HG03064 (cell line): ENCODE results near the gene PIK3IP1.
"Not testable (repeated sequence)": the region's sequence is repeated elsewhere in the genome, so short reads cannot be mapped to it uniquely, and the experiment has no call there.

Source experiments
- ATAC-seq: cut with Tn5 transposase; IDR thresholded peaks from one replicate; pipeline ENCODE4 v1.9.1; 2021; ENCODE audit warnings: low read depth; ENCODE audit not compliant: unreplicated experiment

The PIK3IP1 gene, protein sequence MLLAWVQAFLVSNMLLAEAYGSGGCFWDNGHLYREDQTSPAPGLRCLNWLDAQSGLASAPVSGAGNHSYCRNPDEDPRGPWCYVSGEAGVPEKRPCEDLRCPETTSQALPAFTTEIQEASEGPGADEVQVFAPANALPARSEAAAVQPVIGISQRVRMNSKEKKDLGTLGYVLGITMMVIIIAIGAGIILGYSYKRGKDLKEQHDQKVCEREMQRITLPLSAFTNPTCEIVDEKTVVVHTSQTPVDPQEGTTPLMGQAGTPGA

DNA sequence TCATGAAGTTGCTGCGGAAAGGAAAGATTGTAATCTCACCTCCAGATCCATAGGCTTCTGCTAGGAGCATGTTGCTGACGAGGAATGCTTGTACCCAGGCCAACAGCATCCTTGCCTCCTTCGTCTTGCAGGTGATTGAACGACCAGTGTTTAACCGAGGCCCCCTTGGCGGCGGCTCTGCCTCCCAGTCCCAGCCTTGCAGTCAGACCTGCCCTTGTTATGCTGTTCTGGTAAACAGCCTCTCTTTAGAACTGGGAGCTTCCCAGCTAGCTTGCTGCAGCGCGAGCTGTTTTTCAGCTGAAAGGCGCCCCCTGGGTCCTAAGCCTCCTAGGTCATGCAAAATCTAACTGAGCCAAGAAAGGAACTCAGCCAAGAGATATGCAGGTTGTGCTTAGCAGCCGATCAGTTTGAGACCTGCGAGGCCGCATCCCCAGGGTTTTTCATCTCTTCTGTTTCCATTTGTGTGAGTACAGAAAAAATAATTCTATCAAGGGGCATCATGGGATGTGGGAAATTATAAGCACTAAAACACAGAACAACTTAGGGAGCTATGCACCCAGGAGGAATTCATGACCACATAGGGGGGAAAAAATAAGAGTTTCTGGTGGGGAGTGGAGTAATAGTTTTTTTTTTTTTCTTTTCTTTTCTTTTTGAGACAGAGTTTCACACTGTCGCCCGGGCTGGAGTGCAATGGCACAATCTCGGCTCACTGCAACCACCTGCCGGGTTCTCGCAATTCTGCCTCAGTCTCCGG, at the start of gene PIK3IP1:
Gene PIK3IP1 (minus strand): TSS at position 253 of the 754 bp plus-strand sequence. CDS start 144 bp downstream, at position 109.
- ATAC-seq: no peak

DNA sequence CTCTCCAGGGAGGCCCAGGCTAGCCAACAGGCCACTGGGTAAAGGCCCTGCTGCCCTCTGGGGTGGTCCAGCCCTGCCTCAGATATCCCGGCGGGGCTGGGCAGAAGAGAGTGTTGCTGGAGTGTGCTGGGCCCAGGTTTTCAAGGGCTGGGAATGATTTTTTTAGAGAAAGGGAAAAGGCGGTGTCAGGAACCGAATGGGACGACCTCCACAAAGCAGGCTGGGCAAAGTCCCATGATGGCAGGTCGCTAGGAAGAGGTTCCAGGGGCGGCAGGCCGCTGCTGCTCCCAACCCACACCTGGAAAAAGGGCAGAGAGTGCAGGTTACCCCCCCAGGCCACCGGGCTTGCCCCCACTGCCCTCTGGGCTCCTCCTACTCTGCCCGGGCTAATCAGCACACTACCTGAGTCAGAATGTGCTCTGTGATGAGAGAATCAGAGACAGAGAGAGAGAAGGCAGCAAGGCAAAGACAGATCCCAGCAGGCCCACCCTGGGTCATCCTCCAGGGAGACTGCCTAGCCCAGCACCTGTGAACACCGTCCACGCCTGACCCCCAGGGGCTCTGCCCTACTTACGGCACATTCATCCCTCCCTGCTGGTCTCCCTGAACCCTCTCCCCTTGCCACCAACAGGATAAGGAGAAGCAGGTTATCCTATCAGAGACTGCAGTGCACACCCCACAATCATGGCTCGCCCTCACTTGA, 49.2 kb upstream of the PIK3IP1 start:
- ATAC-seq: no peak

DNA sequence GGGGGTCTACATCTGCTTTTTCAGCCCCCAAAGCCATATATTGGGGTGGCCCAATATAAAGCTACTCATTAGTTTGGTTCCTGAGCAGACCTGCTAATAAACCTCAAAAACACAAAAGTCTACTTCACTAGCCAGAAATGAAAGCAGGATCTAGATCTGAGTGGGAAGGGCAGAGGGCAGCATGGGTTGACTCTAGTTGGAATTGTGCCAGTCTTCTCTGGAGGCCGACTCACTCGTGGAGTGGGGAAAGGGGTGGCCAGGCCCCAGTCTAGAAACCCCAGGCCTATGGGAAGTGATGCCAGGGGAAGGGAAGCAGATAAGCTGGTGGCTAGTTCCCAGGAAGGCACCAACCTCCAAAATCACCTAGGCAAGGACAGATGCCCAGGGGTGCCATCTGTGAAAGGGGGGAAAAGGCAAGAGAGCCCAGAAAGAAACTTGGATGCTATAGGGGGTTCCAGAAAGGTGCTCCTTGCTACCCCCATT, 48.5 kb upstream of the PIK3IP1 start:
- no peak for ATAC-seq

DNA sequence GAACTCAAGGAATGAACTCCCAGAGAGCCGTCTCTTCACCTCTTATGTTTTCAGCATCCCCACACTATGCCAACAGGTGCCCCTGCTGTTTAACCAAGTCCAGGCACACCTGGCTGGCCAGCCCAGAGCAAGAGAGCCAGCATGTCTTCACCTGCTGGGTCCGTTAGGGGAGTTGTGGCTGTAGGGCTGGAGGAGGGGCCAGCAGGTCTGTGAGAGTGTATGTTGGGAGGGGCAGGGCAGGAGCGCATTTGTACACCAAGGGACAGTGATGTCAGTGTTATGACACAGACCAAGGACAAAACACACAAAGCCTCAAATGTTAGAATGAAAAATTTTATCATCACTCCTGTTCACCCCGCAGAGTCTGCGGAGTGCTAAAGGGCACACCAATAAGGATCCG, 48.1 kb upstream of the PIK3IP1 start:
- no peak for ATAC-seq

DNA sequence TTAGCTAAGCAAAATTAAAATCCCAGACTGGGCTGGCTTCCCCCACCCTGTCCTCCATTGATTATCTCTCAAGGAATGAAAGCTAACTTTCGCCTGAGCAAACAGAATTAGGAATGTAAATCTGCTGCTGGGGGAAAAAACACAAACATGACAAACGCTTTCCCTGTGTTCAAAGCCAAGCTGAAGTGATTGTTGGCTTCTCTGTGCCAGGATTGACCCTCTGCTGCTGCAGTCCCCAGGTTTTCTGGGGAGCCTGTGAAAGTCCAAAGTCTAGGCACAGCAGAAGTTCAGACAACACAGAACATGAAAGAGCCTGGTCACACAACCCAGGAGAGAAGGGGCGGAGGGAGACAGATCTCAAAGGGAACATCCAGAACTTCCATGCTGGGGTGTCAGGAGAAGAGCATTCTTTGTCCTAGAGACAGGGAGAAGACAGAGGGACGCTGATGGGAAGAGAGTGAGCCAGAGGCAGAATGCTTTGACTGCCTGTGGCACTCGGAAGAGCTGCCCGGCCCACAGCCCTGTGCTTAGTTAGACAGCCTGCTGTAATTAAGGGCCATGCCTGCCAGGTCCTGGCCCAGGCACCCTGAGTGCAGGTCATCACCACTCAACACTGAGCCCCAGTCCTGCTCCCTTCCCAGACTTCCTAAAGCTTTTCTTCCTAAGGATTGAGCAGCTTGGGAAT, 47.0 kb upstream of the PIK3IP1 start:
- ATAC-seq: no peak

DNA sequence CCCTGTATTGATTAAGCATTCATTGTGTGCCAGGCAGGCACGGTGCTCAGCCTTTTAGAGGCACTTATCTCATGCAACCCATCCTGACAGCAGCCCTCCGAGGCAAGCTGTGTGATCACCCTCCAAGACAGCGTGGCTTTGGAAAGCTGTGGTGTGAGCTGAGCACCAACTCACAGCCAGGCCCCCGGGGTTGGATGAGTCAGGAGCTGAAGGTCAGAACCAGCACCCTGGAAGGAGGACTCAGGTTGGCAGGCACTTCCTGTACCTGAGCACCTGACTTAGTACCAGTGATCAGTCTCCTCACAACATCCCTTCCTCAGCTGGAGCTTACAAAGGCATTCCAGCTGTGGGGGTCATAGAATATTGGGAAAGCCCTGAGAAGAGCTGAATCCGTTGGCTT, 44.9 kb upstream of the PIK3IP1 start:
- no peak for ATAC-seq

DNA sequence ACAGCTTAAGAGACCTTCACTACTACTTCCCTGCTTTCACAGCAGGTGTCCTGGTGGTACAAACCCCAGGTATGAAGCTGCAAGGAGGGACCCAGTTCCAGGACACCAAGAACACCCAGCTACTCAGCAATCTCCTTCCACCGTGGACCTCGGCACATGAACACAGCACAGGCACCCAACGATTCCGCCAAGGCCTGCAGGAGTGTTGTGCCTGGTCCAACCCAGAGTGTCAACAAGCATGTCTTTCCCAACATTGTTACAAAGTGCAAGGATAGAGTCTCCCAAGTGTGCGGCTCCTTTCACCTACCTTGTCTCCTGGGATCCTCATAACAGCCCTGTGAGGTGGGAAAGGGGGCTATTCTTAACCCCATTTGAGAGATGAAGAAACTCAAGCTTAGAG, 42.0 kb upstream of the PIK3IP1 start:
- ATAC-seq: no peak

DNA sequence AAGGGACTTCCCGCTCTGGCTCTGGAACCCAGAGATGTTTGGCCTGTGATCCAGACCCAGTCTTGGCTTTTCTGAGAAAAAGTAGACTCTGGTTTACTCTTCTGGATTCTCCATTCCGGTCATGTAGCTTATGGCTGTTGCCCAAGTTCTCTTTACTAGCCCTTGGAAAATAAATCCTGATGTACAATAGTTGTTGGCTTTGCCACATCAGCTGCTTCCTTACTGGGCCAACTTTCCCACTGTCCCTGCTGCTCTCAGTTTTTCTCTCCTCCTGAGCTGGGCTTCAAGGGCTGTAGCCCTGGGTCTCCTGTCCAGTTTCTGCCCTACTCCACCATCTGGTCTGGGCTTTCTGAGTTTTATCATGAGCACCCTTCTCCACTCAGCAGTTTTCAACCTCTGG, 41.4 kb upstream of the PIK3IP1 start:
- ATAC-seq: no peak

DNA sequence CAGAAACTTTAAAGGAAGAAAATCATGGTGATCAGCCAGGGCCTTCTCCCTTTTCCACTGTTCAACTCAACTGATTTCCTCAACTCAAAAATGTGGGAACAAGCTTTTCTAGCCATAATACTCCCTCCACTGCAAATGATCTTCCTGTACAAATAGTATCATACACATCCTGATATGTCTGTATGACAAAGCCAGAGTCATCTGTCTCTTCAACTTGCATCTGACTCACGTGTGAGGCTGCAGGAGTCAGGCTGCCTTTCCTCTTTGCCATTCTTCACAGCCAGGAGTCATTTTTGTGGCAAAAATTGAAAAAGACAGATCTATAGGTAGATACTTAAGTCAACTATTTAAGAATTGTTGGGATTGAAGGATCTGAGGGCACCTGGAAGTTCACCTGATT, 40.6 kb upstream of the PIK3IP1 start:
- no peak for ATAC-seq

DNA sequence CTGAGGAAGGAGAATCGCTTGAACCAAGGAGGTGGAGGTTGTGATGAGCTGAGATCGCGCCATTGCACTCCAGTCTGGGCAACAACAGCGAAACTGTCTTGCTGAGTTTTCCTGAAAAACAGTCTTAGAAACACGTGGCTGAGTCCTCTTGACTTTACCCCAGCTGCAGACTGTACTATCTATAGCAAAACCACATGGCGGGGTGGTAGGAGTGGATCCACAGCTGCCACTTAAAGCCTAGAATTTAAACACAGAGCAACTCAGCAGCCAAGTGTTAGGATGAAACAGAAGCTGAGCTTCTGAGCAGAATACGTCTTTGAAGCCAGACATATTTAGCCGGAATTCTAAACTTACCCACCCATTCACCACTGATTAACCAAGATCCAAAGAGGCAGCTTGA, 39.7 kb upstream of the PIK3IP1 start:
- no peak for ATAC-seq

DNA sequence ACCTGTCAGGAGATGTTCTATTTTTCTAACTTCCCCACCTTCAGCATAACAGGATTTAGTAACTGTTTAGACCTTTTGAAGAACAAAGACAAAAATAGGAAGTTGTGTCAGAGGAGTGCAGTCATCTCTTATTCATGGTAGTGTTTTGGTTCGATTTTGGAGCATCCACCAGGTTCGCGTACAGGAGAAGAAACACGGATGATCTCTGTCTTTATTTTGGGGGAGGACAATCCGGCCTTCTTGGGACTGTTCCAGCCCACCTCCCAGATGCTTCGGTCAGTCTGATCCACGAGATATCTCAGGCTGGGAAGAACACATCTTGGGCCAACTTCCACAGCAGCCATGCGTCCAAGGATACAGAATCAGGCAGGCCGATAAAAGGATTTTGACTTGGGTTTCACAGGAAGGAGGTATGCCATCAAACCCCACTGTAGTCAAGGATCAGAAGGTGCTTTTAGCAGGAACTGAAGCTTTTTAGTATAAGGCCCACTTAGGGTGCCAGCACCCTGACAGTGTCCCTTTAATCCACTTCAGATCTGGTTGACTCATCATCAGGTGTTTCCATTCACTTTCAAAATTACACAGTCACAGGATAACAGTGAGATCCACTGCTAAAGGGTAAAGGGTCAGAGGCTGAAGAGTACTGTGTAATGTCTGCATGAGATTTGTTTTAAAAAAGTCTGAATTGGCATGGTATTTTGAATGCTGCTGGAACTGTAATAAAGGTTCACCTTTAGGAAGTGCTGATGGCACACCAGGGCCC, 37.3 kb upstream of the PIK3IP1 start:
- ATAC-seq: no peak

DNA sequence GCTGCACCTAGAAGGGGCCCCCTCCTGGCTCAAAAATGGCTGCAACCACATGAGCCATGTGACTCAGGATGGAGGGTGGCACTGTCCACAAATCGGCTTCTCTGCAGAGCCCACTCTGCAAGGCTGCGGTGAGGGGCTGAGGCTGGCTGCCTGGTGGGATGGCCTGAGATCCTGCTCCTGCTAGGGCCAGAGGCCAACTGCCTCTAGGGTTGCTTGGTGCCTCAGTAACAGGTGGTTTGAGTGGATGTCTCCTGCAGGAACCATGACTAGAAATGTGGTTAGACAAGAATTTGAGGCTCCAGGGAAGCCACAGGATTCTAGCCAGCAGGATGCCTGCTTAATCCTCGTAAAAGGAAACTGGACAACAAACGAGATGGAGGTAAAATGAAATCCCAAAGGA, 36.7 kb upstream of the PIK3IP1 start:
- no peak for ATAC-seq

DNA sequence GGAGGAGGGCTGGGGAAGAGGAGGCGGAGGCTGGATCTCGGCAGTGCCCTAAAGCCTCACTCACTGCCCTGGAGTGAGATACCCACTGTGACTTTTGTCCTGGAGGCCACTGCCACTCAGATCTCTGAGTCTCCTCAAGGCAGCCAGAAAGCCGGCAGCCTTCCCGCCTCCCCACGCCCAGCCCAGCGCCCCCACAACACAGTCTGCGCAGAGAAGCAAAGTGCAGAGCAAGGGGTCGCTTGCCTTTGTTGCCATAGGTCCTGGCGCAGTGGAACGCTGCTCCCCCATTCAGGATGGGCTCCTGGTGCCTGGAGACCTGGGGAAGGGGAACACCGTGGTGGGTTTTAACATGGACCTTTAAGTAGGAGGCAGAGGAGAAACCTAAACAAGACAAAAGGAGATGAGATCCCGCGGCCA, 36.3 kb upstream of the PIK3IP1 start:
- ATAC-seq: no peak

DNA sequence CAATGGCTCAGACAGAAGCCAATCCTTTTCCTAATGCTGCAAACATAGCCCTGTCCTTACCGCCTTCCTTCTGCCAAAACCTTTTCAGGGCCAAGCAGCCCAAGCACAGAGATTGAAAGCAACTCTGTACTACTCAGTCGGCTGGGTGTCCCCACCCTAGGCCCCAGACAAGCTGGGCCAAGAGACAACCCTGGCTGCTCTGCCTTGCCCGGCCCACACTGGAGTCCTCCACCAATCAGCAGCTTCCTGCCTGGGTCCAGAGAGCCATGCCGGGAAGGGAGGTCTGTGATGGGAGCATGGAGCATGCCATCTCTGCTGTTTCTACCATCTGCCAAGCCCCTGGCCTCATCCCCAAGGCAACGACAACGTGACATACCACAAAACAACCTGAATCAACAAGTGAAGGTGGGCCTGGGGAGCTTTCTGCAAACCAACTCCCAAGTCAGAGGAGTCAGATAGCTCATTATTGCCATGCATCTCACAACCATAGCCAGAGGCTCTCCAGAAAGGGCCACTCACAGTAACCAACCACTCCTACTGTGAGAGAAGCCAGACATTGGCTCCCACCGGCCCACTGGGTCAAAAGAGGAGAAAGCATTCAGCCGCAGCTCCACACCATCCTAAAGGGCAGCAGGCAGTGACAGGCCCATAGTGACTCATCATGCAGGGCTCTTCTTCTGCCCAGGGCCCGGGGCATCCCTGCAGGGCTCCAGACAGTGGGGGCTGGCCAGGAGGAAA, 35.7 kb upstream of the PIK3IP1 start:
- no peak for ATAC-seq

DNA sequence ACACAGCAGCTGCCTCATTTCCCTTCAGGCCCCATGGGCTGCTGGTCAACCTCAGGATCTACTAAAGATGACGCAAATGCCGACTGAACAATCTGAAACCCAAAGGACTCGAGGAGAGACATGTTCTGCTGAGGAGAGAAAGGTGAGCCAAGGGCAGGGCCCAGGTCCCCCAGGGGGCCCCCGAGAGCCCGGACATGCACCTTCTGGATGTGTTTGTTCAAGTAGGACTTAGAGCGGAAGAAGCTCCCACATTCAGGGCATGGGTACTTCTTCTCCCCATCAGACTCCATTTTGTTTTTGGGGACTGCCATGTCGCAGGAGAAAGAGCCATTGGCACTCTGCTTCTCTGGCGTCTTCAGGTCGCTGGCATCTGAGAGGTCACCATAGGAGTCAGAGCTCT, 34.6 kb upstream of the PIK3IP1 start:
- ATAC-seq: no peak

DNA sequence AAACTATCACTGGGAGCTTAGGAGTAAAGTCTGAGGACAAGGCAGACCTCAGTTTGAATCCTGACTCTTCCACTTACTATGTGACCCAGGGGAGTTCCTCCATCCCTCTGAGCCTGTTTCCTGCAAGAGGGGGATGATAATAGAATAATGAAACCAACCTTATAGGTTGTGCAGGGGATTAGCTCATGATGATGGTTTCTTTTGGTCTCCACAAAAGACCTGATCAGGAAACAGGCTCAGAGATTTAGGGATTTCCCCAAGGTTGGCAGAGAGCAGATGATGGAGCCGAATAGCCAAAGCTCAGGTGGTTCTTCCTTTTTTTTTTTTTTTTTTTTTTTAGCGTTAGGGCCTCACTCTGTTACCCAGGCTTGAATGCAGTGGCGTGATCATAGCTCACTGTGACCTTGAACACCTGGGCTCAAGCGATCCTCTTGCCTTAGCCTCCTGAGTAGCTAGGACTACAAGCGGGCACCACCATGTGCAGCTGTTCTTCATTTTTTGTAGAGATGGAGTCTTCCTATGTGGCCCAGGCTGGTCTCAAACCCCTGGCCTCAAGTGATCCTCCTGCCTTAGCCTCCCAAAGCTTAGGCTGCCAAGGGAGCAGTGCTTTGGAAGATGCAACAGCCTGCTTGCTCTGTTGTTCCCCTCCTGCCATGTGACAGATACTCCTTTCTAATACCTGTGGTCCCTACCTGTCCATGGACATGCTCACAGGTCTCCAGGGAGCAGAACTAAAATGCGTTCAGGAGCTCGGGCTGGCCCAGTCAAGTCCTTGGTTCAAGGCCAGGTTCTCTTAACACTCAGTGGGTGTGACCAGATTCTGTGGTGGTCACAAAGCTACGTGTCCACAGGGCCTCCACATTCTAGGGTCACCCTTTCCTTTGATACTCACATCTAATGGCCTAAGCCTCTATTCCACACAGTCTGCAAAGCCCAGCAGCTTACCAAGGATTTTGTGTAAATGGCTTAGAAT, 31.6 kb upstream of the PIK3IP1 start:
- no peak for ATAC-seq

DNA sequence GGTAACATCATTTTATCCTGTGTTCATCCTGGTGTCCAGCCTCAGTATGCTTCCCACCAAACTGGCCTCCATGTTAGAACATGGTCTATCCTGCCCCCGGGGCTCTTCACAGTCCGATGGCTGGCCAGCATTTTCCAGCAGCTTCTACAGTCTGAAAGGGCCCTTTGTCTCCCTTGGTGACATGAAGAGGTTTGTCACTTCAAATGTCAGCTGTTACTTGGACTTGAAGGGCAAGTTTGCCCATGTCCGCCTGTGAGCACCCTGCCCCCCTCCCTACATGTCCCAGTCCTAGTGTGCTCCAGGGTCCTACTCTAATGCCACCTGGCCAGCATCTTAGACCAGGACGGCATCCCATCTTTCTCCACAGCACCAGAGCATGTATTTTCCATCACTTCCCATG, 29.1 kb upstream of the PIK3IP1 start:
- no peak for ATAC-seq

DNA sequence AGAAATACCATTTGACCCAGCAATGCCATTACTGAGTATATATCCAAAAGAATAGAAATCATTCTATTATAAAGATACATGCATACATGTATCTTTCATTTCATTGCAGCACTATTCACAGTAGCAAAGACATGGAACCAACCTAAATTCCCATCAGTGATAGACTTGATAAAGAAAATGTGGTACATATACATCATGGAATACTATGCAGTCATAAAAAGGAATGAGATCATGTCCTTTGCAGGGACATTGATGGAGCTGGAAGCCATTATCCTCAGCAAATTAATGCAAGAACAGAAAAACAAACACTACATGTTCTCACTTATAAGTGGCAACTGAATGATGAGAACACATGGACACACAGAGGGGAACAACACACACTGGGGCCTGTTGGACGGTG, 21.9 kb upstream of the PIK3IP1 start:
- not testable (repeated sequence) for ATAC-seq
